MM.1S (cell line): ENCODE data around the gene TNPO3.

ENCODE experiments used
- CTCF ChIP-seq: fragments of 300-600 bp; sonication (generic); IDR thresholded peaks from 2 replicates; pipeline ENCODE4 v1.5.1; 2016; ENCODE audit warnings: antibody characterized with exemption, low read length, mixed read lengths
- EZH2 ChIP-seq: fragments of 300-600 bp; sonication (generic); optimal IDR thresholded peaks from 2 replicates; pipeline ENCODE3; 2017; ENCODE audit warnings: low read depth, mild to moderate bottlenecking, antibody characterized with exemption, low read length, mixed read lengths
- EZH2phosphoT487 ChIP-seq: fragments of 300-600 bp; sonication (generic); IDR thresholded peaks from 2 replicates; pipeline ENCODE4 v1.6.1; 2018; ENCODE audit warnings: antibody characterized with exemption, low read length

GRCh38 chr7:128933180-128933891 is 121.6 kb downstream of the TNPO3 start:
- TF ChIP-seq CTCF (no peak), EZH2 (no peak), EZH2phosphoT487 (no peak)
